ENCODE results near the gene CD59. TPM values are rescaled to one million over a fixed set of nuclear protein-coding genes. Genes with fewer than 3 reads are reported as not detected.

Gene CD59
- total and polyA plus RNA-seq, 2 of the 4 experiments (the other 2 are of a cell fraction) = 765 to 1,140 TPM

Other genes starting within 250 kb of the CD59 start
- not detected in 2 replicates for gene C11orf91, start 35.6 kb downstream of the CD59 start, total RNA-seq (2012; rRNA removed)
- gene C11orf91, start 35.6 kb downstream of the CD59 start, polyA plus RNA-seq (2012; rRNA removed) = 0.10 TPM in 1 of 2 replicates, not detected in the other
- 51.1 and 65.3 TPM in 2 replicates for gene FBXO3, start 38.1 kb upstream of the CD59 start, total RNA-seq (2012; rRNA removed)
- gene FBXO3, start 38.1 kb upstream of the CD59 start, polyA plus RNA-seq (2012; rRNA removed) = 17.7 and 26.2 TPM in 2 replicates
- not detected in 2 replicates for gene LMO2, start 155.7 kb upstream of the CD59 start, total RNA-seq (2012; rRNA removed)
- 0.04 TPM in 1 of 2 replicates, not detected in the other for gene LMO2, start 155.7 kb upstream of the CD59 start, polyA plus RNA-seq (2012; rRNA removed)